HepG2 (cell line): ENCODE measurements around the gene GDAP1L1. TPM values are rescaled to one million over a fixed set of nuclear protein-coding genes. Genes with fewer than 3 reads are reported as not detected.
A peak's percentile ranks its signal among the peaks of the same experiment; 100 is the strongest.

ENCODE experiments used
- AGO1 ChIP-seq: fragments of 200-400 bp; formaldehyde crosslinking; IDR thresholded peaks from 2 replicates; pipeline ENCODE4 v1.6.1; 2017; ENCODE audit warnings: mild to moderate bottlenecking, low read depth, low read length, moderate library complexity; ENCODE audit not compliant: poor library complexity, severe bottlenecking
- CHD2 ChIP-seq: IDR thresholded peaks from 2 replicates; pipeline ENCODE4 v1.6.1; 2011; ENCODE audit warnings: low read depth, low read length, improper control_type of control experiment
- EHMT2 ChIP-seq: fragments of 200-600 bp; sonication (generic); IDR thresholded peaks from 2 replicates; pipeline ENCODE4 v1.7.0; 2017; ENCODE audit warnings: antibody characterized with exemption, low read depth, low read length, borderline replicate concordance
- HNF4A ChIP-seq: sonication (generic); formaldehyde crosslinking; IDR thresholded peaks from 2 replicates; pipeline ENCODE4 v1.4.0; 2020; ENCODE audit warnings: missing genetic modification reagents
- MTF2 ChIP-seq: sonication (generic); formaldehyde crosslinking; IDR thresholded peaks from 2 replicates; pipeline ENCODE4 v1.5.0; 2020; ENCODE audit warnings: missing genetic modification reagents, borderline replicate concordance
- NR2F6 ChIP-seq, 2 experiments: IDR thresholded peaks; 2 replicates each; pipeline ENCODE4 v1.6.1; 2016; ENCODE audit warnings: antibody characterized with exemption in 1 of 2, mild to moderate bottlenecking in 1 of 2
- RXRA ChIP-seq: sonication (generic); formaldehyde crosslinking; IDR thresholded peaks from 2 replicates; pipeline ENCODE4 v1.5.1; 2020; ENCODE audit warnings: missing genetic modification reagents
- SIN3A ChIP-seq: IDR thresholded peaks from 2 replicates; pipeline ENCODE4 v1.6.1; 2011; ENCODE audit warnings: low read depth, mild to moderate bottlenecking, control low read depth, low read length, borderline replicate concordance
- SIX1 ChIP-seq: sonication (generic); formaldehyde crosslinking; IDR thresholded peaks from 2 replicates; pipeline ENCODE4 v1.4.0; 2020; ENCODE audit warnings: missing genetic modification reagents, borderline replicate concordance
- TARDBP ChIP-seq: sonication (generic); formaldehyde crosslinking; IDR thresholded peaks from 2 replicates; pipeline ENCODE4 v1.8.0; 2022; ENCODE audit warnings: mild to moderate bottlenecking, missing genetic modification reagents
- TCF7 ChIP-seq: sonication (generic); IDR thresholded peaks from 2 replicates; pipeline ENCODE4 v1.6.1; 2016; ENCODE audit warnings: antibody characterized with exemption, low read depth
- THAP11 ChIP-seq: IDR thresholded peaks from 2 replicates; pipeline ENCODE4 v1.6.1; 2016; ENCODE audit warnings: missing biosample characterization, missing genetic modification reagents
- THRA ChIP-seq: sonication (generic); formaldehyde crosslinking; IDR thresholded peaks from 2 replicates; pipeline ENCODE4 v1.4.0; 2020; ENCODE audit warnings: missing genetic modification reagents, borderline replicate concordance
- ZBTB10 ChIP-seq: sonication (generic); formaldehyde crosslinking; IDR thresholded peaks from 2 replicates; pipeline ENCODE4 v1.4.0; 2020; ENCODE audit warnings: missing genetic modification reagents, borderline replicate concordance
- ZNF430 ChIP-seq: sonication (generic); formaldehyde crosslinking; IDR thresholded peaks from 2 replicates; pipeline ENCODE4 v1.9.0; 2021; ENCODE audit warnings: mild to moderate bottlenecking, missing genetic modification reagents
- ZNF883 ChIP-seq: sonication (generic); formaldehyde crosslinking; IDR thresholded peaks from 2 replicates; pipeline ENCODE4 v1.5.1; 2020; ENCODE audit warnings: mild to moderate bottlenecking, missing genetic modification reagents; ENCODE audit errors: not compliant biosample characterization
- ZSCAN29 ChIP-seq: sonication (generic); formaldehyde crosslinking; conservative IDR thresholded peaks from 2 replicates; pipeline ENCODE4 v1.4.0; 2020; ENCODE audit warnings: mild to moderate bottlenecking, missing genetic modification reagents
- polyA plus RNA-seq, 8 experiments: library from polyadenylated mRNA; depleted of rRNA in 3 of 8; stranded (reverse) in 7 of 8; unstranded in 1 of 8; fragments of >200 nt; fragmentation: Illumina TruSeq in 4 of 8; extraction: Trizol in 4 of 8; gene quantifications; 2 replicates each; pipeline versions ENCODE4 v1.2.1 to v1.2.3, GENCODE V29; 2011 to 2016; ENCODE audit warnings: low read depth in 4 of 8, missing spikeins in 1 of 8, mixed read lengths in 1 of 8; ENCODE audit not compliant: insufficient read depth in 1 of 8
- total RNA-seq, 5 experiments: library from RNA; depleted of rRNA; stranded (reverse); fragments of >200 nt; fragmentation: Illumina TruSeq; extraction: Trizol; gene quantifications; 2 replicates each; pipeline ENCODE4 v1.2.3, GENCODE V29; 2016; ENCODE audit warnings: low read depth in 1 of 5
- TF ChIP-seq, protein P1 (sequence below): sonication (generic); formaldehyde crosslinking; IDR thresholded peaks from 2 replicates; pipeline ENCODE4 v1.4.0; 2020; ENCODE audit warnings: mild to moderate bottlenecking, low read depth, missing genetic modification reagents
- TF ChIP-seq, protein P2 (sequence below): sonication (generic); formaldehyde crosslinking; IDR thresholded peaks from 2 replicates; pipeline ENCODE4 v1.8.0; 2023; ENCODE audit warnings: mild to moderate bottlenecking, missing genetic modification reagents
- TF ChIP-seq, protein P3 (sequence below): IDR thresholded peaks from 2 replicates; pipeline ENCODE4 v1.6.1; 2016; ENCODE audit warnings: low read depth, borderline replicate concordance

The GDAP1L1 gene
- total and polyA plus RNA-seq, 2 of the 13 experiments (the other 11 are each of a cell fraction or from before 2014, with no cell fraction given): 0.04 TPM; not detected in 1

GRCh38 chr20:44274303-44275017, 27.4 kb downstream of the GDAP1L1 start (continued):
- peak; percentile 94 for TF ChIP-seq RXRA (CRISPR knock-in tag)
- peak; percentile 60 for TF ChIP-seq SIX1
- TF ChIP-seq MTF2 (CRISPR knock-in tag): no peak
- peak; percentile 93; the same call in 1 of the 2 replicates for TF ChIP-seq THRA (CRISPR knock-in tag)
- TF ChIP-seq TCF7: peak; percentile 93
- TF ChIP-seq, protein P1, sequence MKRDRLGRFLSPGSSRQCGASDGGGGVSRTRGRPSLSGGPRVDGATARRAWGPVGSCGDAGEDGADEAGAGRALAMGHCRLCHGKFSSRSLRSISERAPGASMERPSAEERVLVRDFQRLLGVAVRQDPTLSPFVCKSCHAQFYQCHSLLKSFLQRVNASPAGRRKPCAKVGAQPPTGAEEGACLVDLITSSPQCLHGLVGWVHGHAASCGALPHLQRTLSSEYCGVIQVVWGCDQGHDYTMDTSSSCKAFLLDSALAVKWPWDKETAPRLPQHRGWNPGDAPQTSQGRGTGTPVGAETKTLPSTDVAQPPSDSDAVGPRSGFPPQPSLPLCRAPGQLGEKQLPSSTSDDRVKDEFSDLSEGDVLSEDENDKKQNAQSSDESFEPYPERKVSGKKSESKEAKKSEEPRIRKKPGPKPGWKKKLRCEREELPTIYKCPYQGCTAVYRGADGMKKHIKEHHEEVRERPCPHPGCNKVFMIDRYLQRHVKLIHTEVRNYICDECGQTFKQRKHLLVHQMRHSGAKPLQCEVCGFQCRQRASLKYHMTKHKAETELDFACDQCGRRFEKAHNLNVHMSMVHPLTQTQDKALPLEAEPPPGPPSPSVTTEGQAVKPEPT (CRISPR knock-in tag): no peak
- TF ChIP-seq SIN3A: no peak
- 0 out of 2 replicates have a peak, but pooled peaks have one; percentile 14 for TF ChIP-seq CHD2
- peak; percentile 88 for TF ChIP-seq NR2F6 (IDR thresholded peaks at IDR 0.05)
- TF ChIP-seq NR2F6 (CRISPR knock-in tag; IDR thresholded peaks at IDR 0.05): peak; percentile 83
- TF ChIP-seq ZNF883 (CRISPR knock-in tag): no peak
- peak; percentile 42; the same call in 1 of the 2 replicates for TF ChIP-seq EHMT2
- TF ChIP-seq, protein P2, sequence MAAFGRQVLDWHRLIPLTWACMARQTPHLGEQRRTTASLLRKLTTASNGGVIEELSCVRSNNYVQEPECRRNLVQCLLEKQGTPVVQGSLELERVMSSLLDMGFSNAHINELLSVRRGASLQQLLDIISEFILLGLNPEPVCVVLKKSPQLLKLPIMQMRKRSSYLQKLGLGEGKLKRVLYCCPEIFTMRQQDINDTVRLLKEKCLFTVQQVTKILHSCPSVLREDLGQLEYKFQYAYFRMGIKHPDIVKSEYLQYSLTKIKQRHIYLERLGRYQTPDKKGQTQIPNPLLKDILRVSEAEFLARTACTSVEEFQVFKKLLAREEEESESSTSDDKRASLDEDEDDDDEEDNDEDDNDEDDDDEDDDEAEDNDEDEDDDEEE: peak; percentile 73; the same call in 1 of the 2 replicates
- TF ChIP-seq AGO1: no peak
- TF ChIP-seq THAP11: no peak
- TF ChIP-seq HNF4A (CRISPR knock-in tag): peak; percentile 89
- TF ChIP-seq ZNF430 (CRISPR knock-in tag): peak; percentile 69; the same call in 1 of the 2 replicates
- 0 out of 2 replicates have a peak, but pooled peaks have one; percentile 63 for TF ChIP-seq ZBTB10 (CRISPR knock-in tag)
- TF ChIP-seq ZSCAN29 (CRISPR knock-in tag): no peak
- TF ChIP-seq TARDBP: peak; percentile 57
- TF ChIP-seq, protein P3, sequence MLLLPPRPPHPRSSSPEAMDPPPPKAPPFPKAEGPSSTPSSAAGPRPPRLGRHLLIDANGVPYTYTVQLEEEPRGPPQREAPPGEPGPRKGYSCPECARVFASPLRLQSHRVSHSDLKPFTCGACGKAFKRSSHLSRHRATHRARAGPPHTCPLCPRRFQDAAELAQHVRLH: 0 out of 2 replicates have a peak, but pooled peaks have one; percentile 18
